Skeletal muscle cell (primary cell): Measurements from ENCODE around the gene MRRF.

Experiments used
- DNase-seq: peaks from one replicate; pipeline ENCODE4 v3.0.0-alpha.2; 2010; ENCODE audit warnings: low read depth
- H3K4me3 ChIP-seq: 2 replicates; pipeline ENCODE4 v1.5.1; 2011; ENCODE audit warnings: low read depth, mild to moderate bottlenecking, control low read depth, low read length, moderate library complexity

MRRF gene

GRCh38 chr9:122265149-122265915 is 650 bp downstream of the MRRF start:
- DNase-seq: no peak

GRCh38 chr9:122268041-122268814 is 3.5 kb downstream of the MRRF start:
- no peak overlapping the region for H3K4me3 ChIP-seq
- DNase-seq: no peak

More at GRCh38 chr9:122265149-122265915, 650 bp downstream of the MRRF start:
- peak overlapping the region; percentile 96 for H3K4me3 ChIP-seq

GRCh38 chr9:122274055-122274454 is 9.4 kb downstream of the MRRF start:
- H3K4me3 ChIP-seq: no peak overlapping the region
- DNase-seq: no peak

- no peak overlapping the region for H3K4me3 ChIP-seq
- DNase-seq: no peak
Measured at GRCh38 chr9:122276096-122276495, 11.4 kb downstream of the MRRF start.

GRCh38 chr9:122277285-122277897 is 12.7 kb downstream of the MRRF start:
- no peak overlapping the region for H3K4me3 ChIP-seq
- no peak for DNase-seq

GRCh38 chr9:122281368-122281767 is 16.7 kb downstream of the MRRF start:
- DNase-seq: no peak
- H3K4me3 ChIP-seq: no peak overlapping the region

- DNase-seq: no peak
- H3K4me3 ChIP-seq: no peak overlapping the region
Measured at GRCh38 chr9:122286764-122287163, 22.1 kb downstream of the MRRF start.

GRCh38 chr9:122287214-122287720 is 22.6 kb downstream of the MRRF start:
- H3K4me3 ChIP-seq: no peak overlapping the region
- no peak for DNase-seq

- H3K4me3 ChIP-seq: no peak overlapping the region
- DNase-seq: no peak
Measured at GRCh38 chr9:122291458-122291857, 26.8 kb downstream of the MRRF start.

- no peak overlapping the region for H3K4me3 ChIP-seq
- no peak for DNase-seq
Measured at GRCh38 chr9:122294531-122294930, 29.8 kb downstream of the MRRF start.

GRCh38 chr9:122297512-122297911 is 32.8 kb downstream of the MRRF start:
- no peak for DNase-seq
- H3K4me3 ChIP-seq: no peak overlapping the region

- H3K4me3 ChIP-seq: no peak overlapping the region
- no peak for DNase-seq
Measured at GRCh38 chr9:122302237-122303093, 37.8 kb downstream of the MRRF start.

GRCh38 chr9:122307061-122307460 is 42.4 kb downstream of the MRRF start:
- DNase-seq: no peak
- no peak overlapping the region for H3K4me3 ChIP-seq

- H3K4me3 ChIP-seq: no peak overlapping the region
- DNase-seq: no peak
Measured at GRCh38 chr9:122307925-122308324, 43.2 kb downstream of the MRRF start.

GRCh38 chr9:122309861-122310260 is 45.2 kb downstream of the MRRF start:
- H3K4me3 ChIP-seq: no peak overlapping the region
- DNase-seq: no peak

GRCh38 chr9:122314165-122314564 is 49.5 kb downstream of the MRRF start:
- H3K4me3 ChIP-seq: no peak overlapping the region
- no peak for DNase-seq

GRCh38 chr9:122315534-122315933 is 50.9 kb downstream of the MRRF start:
- DNase-seq: no peak

GRCh38 chr9:122318284-122318683 is 53.6 kb downstream of the MRRF start:
- H3K4me3 ChIP-seq: no peak overlapping the region
- no peak for DNase-seq

More at GRCh38 chr9:122315534-122315933, 50.9 kb downstream of the MRRF start:
- H3K4me3 ChIP-seq: no peak overlapping the region

GRCh38 chr9:122320413-122320881 is 55.8 kb downstream of the MRRF start:
- no peak overlapping the region for H3K4me3 ChIP-seq
- no peak for DNase-seq
